Liver (tissue), 3 donors: ENCODE data around the gene TIE1.

Experiments used
- CTCF ChIP-seq: fragments of 150-350 bp; IDR thresholded peaks from 2 replicates; pipeline ENCODE4 v1.5.1; 2017; ENCODE audit warnings: improper control_type of control experiment, low read depth, low read length; ENCODE audit not compliant: missing input control
- GABPA ChIP-seq, 2 donors: IDR thresholded peaks in 1 of 2; conservative IDR thresholded peaks in 1 of 2; 2 replicates each; pipeline ENCODE4 v1.6.1; 2016; ENCODE audit warnings: antibody characterized with exemption in 2 of 2, mild to moderate bottlenecking in 1 of 2, moderate library complexity in 1 of 2
- JUND ChIP-seq, 2 donors: IDR thresholded peaks; 2 replicates each; pipeline ENCODE4 v1.6.1; 2016; ENCODE audit warnings: antibody characterized with exemption in 2 of 2
- RXRA ChIP-seq, 2 donors: IDR thresholded peaks; 2 replicates each; pipeline ENCODE4 v1.6.1; 2017 to 2018; ENCODE audit warnings: antibody characterized with exemption in 2 of 2, mild to moderate bottlenecking in 1 of 2
- TAF1 ChIP-seq: conservative IDR thresholded peaks from 2 replicates; pipeline ENCODE4 v1.6.1; 2016; ENCODE audit warnings: antibody characterized with exemption, mild to moderate bottlenecking
- TF ChIP-seq, protein P1 (sequence below): IDR thresholded peaks from 2 replicates; pipeline ENCODE4 v1.6.1; 2016; ENCODE audit warnings: antibody characterized with exemption
- TF ChIP-seq, protein P2 (sequence below): IDR thresholded peaks from 2 replicates; pipeline ENCODE4 v1.6.1; 2016; ENCODE audit warnings: antibody characterized with exemption, mild to moderate bottlenecking
- donor health status: healthy.
- donor health status: healthy.

- TF ChIP-seq CTCF (no peak), GABPA (IDR thresholded peaks at IDR 0.05 in 1 of 2, conservative IDR thresholded peaks at IDR 0.05 in 1 of 2) (no peak), TAF1 (no peak), RXRA (IDR thresholded peaks at IDR 0.05) (no peak), JUND (IDR thresholded peaks at IDR 0.05) (no peak)
- TF ChIP-seq, protein P1, sequence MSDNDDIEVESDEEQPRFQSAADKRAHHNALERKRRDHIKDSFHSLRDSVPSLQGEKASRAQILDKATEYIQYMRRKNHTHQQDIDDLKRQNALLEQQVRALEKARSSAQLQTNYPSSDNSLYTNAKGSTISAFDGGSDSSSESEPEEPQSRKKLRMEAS = no peak
- TF ChIP-seq, protein P2, sequence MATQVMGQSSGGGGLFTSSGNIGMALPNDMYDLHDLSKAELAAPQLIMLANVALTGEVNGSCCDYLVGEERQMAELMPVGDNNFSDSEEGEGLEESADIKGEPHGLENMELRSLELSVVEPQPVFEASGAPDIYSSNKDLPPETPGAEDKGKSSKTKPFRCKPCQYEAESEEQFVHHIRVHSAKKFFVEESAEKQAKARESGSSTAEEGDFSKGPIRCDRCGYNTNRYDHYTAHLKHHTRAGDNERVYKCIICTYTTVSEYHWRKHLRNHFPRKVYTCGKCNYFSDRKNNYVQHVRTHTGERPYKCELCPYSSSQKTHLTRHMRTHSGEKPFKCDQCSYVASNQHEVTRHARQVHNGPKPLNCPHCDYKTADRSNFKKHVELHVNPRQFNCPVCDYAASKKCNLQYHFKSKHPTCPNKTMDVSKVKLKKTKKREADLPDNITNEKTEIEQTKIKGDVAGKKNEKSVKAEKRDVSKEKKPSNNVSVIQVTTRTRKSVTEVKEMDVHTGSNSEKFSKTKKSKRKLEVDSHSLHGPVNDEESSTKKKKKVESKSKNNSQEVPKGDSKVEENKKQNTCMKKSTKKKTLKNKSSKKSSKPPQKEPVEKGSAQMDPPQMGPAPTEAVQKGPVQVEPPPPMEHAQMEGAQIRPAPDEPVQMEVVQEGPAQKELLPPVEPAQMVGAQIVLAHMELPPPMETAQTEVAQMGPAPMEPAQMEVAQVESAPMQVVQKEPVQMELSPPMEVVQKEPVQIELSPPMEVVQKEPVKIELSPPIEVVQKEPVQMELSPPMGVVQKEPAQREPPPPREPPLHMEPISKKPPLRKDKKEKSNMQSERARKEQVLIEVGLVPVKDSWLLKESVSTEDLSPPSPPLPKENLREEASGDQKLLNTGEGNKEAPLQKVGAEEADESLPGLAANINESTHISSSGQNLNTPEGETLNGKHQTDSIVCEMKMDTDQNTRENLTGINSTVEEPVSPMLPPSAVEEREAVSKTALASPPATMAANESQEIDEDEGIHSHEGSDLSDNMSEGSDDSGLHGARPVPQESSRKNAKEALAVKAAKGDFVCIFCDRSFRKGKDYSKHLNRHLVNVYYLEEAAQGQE = no peak
Observed at GRCh38 chr1:43306688-43307457, 6.1 kb downstream of the TIE1 start.
